Measurements from ENCODE around the gene BEST2. TPM values are rescaled to one million over a fixed set of nuclear protein-coding genes. Genes with fewer than 3 reads are reported as not detected.
A peak's percentile ranks its signal among the peaks of the same experiment; 100 is the strongest.

BEST2 gene
- total RNA-seq, 1 donor from 2014 or later, result not detected

DNA sequence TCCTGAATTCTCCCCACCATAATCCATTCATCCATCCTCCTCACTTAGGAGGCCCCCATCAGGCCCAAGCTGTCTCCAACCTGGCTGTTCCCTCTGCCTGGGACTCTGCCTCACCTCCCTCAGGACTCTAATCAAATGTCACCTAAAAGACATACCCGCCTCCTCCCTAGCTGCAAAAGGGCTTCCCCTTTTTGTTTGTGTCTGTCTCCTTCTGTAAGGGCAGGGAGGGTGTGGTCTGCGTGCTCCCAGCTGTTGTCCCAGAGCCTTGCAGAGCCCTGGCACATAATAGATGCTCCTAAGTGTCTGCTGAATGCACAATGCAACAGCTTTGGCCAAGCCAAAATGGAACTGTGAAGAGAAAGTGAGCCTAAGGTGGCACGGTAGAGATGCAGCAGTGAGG is 21.5 kb upstream of the BEST2 start:
- no peak for DNase-seq (ENCODE audit: low spot score)

DNA sequence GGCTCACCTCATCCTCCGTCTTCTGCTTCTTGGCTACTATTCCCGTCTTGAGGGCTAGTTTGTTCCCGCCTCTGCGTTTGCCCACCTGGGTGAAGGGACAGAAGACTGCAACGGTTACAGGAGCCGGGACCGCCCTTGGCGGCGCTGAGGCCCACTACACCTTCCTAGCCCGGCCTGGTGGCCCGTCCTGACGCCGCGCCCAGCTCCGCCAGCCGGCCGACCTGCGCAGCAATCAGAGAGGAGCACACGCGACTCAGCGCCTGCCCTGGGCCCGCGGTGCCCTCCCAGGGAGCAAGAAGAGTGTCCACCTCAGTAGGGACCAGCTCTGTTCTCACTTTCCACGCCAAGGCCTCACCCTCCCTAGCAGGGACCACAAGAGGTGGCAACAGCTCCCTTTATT is 20.3 kb upstream of the BEST2 start:
- no peak for DNase-seq (ENCODE audit: low spot score)

- DNase-seq (ENCODE audit: low spot score), result peak; percentile 32
Observed at GRCh38 chr19:12733369-12734214, 18.0 kb upstream of the BEST2 start.

DNA sequence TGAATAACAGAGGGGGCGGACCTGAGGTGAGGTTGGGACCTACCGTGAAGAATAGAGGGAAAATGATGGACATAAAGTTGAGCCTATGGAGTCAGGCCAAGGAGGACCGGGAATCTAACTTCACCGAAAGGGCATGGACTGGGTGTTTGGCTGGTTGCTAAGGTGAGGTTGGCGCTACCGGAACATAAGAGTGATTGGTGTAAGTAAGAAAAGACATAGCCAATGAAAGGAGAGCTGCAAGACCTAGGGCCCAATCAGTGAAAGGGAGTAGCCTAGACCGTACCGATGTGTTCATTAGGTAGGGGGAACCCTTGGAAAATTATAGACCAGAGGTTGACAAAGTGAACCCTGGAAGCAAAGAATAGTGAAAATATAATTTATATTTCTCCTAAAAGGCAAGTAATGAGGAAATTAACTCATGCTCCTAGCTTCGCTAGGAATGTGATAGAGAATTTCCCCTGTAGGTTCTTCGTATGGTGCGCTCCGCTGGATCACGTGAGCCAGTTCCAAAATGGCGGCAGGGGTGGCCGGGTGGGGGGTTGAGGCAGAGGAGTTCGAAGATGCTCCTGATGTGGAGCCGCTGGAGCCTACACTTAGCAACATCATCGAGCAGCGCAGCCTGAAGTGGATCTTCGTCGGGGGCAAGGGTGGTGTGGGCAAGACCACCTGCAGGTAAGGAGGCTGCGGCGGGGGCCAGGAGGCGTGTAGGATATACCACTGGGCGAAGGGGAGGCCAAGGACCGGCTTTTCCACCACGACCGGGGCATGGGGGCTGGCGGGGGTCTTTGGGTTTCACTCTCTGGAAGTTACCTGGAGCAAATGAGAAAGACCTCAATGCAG is 14.4 kb upstream of the BEST2 start, which contains the start of gene GET3:
Gene GET3, plus strand, starts transcription at position 503 of the 840 bp plus-strand sequence. Its CDS starts 9 bp downstream, at position 512.
- peak; percentile 100 for DNase-seq (ENCODE audit: low spot score)

DNA sequence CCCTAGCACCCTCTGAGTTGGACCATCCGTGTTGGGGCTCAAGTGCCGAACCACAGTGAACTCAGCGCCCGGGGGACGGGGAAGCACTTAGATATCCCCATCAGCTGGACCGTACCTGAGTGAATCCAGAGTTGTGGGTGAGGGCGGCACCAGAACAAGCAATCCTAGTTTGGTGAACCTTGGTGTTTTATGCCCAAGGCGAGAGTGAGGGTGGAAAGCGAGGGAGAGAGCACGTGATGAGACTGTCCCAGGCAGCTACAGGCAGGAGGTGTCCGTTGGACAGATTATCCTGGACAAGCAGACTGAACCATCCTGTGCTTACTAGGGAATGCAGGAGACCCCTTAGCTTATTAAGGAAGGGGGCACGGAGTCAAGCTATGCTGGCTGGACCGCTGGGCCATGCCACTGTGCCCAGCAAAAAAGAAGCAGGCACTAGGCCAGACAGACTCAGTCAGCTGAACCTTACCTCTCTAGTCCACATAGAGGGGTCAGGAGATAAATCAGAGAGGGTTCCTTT is 13.7 kb upstream of the BEST2 start:
- no peak for DNase-seq (ENCODE audit: low spot score)

- no peak for DNase-seq (ENCODE audit: low spot score)
Observed at GRCh38 chr19:12745166-12745897, 6.3 kb upstream of the BEST2 start.

DNA sequence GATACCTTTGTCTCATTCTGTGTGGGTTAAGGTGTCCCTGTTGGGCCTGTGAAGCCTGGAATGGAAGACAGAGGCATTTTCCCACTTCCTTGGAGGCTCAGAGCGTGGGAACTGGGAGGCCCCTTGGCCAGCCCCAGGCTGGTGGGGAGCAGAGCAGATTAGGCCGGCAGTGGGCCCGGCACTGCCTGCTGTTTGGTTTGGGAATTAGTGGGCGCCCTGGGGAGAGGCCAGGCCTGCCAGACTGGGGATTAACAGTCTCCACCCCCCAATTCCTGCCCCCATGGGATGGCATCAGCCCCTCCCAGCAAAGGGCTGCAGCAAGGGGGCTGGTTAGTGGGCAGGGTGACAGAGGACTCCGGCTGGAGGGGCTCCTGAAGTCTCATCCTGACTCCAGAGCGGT is 3.1 kb upstream of the BEST2 start:
- no peak for DNase-seq (ENCODE audit: low spot score)

GRCh38 chr19:12749938-12750521 is 1.6 kb upstream of the BEST2 start:
- DNase-seq (ENCODE audit: low spot score), result no peak

DNA sequence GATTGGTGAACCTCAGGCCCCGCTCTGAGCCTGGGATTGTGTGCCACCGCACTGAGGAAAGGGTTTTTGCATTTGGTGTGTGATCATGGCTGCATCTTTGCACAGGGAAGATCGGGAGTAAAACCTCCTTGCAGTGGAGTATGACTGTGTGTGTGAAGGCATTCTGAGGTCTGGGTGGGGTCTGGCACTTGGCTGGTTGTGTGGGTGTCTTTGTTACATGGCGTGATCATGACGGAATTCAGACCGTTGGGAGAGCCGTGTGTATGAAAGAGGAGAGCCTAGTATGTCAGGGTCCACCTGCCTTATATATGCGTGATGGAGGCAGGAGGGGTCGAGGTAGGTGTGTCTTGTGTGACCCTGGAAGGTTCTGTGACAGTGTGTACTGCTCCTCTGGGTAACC is 740 bp upstream of the BEST2 start:
- no peak for DNase-seq (ENCODE audit: low spot score)

- no peak for DNase-seq (ENCODE audit: low spot score)
Observed at GRCh38 chr19:12752056-12752781, 628 bp downstream of the BEST2 start.

GRCh38 chr19:12754465-12755196 is 3.0 kb downstream of the BEST2 start:
- DNase-seq (ENCODE audit: low spot score), result no peak

DNA sequence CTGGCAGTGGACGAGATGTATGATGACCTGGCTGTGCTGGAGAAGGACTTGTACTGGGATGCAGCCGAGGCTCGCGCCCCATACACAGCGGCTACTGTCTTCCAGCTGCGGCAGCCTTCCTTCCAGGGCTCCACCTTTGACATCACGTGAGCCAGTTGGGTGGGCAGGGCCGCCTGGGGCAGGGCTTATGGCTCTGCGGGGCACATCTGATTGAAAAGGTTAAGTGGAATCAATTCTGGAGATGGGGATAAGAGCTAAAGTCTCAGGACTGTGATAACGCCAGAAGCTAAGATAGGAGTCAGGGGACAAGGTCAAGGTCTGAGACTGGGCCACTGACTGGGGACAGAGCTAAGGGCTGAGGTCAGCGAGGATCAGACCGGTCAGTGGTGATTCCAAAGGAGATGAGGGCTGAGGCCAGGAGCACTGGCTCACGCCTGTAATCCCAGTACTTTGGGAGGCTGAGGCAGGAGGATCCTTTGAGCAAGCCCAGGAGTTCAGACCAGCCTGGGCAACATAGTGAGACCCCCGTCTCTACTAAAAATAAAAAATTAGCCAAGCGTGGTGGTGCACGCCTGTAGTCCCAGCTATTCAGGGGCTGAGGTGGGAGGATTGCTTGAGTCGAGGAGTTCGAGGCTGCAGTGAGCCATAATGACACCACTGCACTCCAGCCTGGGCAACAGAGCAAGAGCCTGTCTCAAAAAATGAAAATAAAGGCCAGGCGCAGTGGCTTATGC is 4.7 kb downstream of the BEST2 start:
- no peak for DNase-seq (ENCODE audit: low spot score)

DNA sequence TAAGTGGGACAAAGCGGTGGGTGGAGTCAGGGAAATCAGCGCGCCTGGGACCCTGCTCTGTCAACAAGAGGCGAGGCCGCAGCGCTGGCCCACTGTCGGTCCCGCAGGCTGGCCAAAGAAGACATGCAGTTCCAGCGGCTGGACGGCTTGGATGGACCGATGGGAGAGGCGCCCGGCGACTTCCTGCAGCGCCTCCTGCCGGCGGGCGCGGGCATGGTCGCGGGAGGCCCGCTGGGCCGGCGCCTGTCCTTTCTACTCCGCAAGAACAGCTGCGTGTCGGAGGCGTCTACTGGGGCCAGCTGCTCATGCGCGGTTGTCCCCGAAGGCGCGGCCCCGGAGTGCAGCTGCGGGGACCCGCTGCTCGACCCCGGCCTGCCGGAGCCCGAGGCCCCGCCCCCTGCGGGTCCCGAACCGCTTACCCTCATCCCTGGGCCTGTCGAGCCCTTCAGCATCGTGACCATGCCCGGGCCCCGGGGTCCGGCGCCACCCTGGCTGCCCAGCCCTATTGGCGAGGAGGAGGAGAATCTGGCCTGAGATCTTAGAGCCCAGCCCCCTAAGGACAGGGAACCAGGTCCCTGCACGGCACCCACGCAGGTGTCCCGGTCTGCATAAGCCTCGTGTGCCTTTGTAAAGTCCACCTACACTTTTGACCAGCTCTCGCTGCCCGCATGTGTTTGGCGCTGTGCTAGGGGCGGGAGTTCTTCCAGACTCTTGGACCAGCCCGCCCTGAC is 6.1 kb downstream of the BEST2 start:
- DNase-seq (ENCODE audit: low spot score), result peak; percentile 56

- DNase-seq (ENCODE audit: low spot score), result no peak
Observed at GRCh38 chr19:12759686-12760085, 8.1 kb downstream of the BEST2 start.

- DNase-seq (ENCODE audit: low spot score), result no peak
Observed at GRCh38 chr19:12763100-12763499, 11.5 kb downstream of the BEST2 start.

GRCh38 chr19:12764698-12765097 is 13.1 kb downstream of the BEST2 start:
- no peak for DNase-seq (ENCODE audit: low spot score)

DNA sequence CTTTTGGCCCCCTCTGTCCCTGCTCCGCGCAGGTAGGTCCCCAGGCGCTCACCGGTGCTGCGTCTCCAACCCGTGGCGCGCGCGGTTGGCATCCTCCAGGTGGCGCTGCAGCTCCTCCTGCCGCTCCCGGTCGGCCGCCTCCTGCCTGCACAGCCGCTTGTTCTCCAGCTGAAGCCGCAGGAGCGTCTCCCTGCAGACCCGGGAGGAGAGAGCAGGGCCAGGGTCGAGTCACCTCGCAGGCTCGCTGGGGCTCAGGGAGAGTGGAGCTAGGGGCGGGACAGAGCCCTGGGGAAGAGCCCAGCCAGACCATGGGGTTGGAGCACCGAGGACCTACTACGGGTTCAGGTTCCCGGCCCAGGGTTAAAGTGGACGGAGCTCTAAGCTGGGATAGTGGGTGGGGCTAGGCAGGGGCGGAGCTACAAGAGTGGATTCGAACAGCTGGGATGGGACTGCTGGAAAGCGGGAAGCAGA is 14.5 kb downstream of the BEST2 start:
- DNase-seq (ENCODE audit: low spot score), result peak; percentile 61

DNA sequence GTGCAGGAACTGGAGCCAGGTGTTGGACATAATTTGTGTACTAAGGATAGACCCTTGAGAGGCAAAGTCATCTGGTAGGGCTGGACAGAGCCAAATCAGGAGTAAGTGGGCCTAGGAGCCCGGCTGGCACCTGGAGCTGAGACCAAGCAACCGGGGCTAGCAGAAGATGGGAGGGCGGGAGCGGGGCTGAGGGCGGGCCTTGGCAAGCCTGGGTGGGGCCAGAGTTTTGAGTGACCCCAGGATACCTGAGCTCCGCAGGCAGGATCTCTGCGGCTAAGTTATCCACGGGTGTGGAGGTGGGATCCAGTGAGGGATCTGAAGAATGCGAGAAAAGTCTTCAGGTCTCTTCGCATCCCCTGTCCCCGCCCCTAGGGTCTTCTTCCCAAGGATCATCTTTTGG is 15.6 kb downstream of the BEST2 start:
- DNase-seq (ENCODE audit: low spot score), result no peak

Data from umbilical cord (tissue), 2 donors.